ENCODE data around the gene MED13L. TPM values are rescaled to one million over a fixed set of nuclear protein-coding genes. Genes with fewer than 3 reads are reported as not detected.

The MED13L gene
- total RNA-seq, 3 donors from 2014 or later, result 248 to 387 (median 279) TPM

DNA sequence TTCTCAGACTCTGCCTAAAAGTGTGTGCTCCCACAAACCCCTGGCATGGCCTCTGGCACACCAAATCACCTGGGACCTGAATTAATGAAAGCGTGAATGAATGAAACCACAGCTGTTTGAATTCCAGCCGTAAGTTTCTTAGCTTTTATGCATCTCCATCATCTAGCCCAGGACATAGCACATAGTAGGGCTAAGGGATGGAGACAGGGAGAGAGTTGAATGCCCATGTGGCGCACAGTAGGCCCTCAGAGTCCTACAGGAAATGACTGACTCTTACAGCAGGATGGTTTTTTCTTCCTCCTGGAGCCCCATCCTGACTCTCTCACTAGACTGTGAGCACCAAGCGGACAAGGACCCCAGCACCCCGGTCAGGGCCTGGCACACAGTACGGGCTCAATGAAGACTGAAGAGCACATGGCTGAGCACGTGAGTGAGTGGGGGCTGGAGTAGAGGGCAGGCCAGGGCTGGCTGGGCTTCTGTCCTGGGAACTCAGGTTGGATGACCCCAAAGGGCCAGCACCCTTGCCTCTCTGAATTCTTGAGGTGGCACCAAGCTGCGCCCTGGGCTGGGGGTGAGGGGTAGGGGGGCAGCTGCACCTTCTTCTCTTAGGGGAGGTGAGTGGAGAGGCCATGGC is 351.3 kb downstream of the MED13L start:
- intact Hi-C loops (cut with DNase I; ENCODE audit: low total_unique reads), result loop anchor here (5.0 kb wide), 1 partner anchor 1069 kb away; no protein-coding TSS in a partner anchor
- TF ChIP-seq POLR2A (IDR thresholded peaks at IDR 0.05), result no peak
- TF ChIP-seq POLR2AphosphoS5 (IDR thresholded peaks at IDR 0.05), result no peak
- TF ChIP-seq, protein P1, sequence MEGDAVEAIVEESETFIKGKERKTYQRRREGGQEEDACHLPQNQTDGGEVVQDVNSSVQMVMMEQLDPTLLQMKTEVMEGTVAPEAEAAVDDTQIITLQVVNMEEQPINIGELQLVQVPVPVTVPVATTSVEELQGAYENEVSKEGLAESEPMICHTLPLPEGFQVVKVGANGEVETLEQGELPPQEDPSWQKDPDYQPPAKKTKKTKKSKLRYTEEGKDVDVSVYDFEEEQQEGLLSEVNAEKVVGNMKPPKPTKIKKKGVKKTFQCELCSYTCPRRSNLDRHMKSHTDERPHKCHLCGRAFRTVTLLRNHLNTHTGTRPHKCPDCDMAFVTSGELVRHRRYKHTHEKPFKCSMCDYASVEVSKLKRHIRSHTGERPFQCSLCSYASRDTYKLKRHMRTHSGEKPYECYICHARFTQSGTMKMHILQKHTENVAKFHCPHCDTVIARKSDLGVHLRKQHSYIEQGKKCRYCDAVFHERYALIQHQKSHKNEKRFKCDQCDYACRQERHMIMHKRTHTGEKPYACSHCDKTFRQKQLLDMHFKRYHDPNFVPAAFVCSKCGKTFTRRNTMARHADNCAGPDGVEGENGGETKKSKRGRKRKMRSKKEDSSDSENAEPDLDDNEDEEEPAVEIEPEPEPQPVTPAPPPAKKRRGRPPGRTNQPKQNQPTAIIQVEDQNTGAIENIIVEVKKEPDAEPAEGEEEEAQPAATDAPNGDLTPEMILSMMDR (IDR thresholded peaks at IDR 0.05), result no peak

DNA sequence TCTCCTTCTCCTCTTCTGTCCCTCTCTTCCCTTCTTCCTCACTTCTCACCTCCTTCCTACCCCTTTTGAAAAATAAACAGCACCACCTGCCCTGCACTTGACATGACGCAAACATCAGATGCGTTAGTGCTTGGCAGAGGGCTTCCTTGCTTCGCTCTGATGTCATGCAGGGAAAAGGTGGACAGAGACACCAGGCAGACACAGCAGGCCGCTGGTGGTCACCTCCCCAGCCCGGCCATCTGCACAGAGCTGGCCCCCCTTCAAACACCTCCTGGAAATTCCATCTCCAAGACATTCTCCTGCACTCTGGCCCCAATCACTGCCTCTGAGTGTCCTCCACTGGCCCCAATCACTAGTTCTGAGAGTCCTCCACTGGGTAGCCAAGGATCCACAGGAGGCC is 353.6 kb downstream of the MED13L start:
- no peak for DNase-seq (ENCODE audit: low spot score in 2 of 2)

More for the DNA sequence above, 351.3 kb downstream of the MED13L start:
- Histone ChIP-seq H3K9me3 (peaks cover 5 to 11% of the 10 kb centered on the region in 2 donors), H3K36me3 (no peaks in the 10 kb centered on the region), H3K27ac (no peak overlapping the region), H3K4me1 (no peaks in the 10 kb centered on the region), H3K4me3 (no peak overlapping the region), H3K27me3 (peaks cover 0 to 4% of the 10 kb centered on the region in 2 donors)
- no peak for DNase-seq (ENCODE audit: low spot score in 2 of 2)

DNA sequence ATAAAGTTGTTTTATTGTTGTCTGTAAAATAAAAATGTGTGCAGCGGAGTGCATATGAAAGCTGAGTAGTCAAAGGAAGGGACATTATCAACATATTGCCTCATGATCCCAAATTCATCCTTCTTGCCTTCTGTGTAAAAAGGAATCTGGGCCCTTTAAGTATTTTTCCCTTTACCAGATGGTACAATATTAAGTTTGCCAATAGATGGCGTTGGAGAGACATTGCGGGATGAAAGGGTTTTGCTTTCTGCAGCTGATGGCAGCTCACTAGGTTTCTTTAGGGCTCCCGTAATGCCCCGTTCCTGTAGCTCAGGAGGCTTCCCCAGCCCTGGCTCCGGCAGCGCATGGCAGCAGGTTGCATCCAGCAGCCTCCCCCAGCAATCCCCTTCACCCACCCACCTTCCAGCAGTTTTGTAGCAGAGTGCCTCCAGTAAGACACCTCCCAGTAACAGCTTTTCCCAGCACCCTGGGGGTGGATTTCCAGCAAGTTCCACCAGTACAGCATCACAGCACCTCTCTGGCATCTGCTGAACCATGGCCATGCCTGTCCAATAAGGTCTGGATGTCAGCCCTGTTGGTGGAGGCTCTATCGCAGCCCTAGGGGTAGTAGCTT is 354.4 kb downstream of the MED13L start:
- intact Hi-C loops (cut with DNase I; ENCODE audit: low total_unique reads), result no loop called here
- Histone ChIP-seq H3K36me3 (no peaks in the 10 kb centered on the region), H3K4me3 (no peak overlapping the region), H3K9me3 (peaks cover 5 to 11% of the 10 kb centered on the region in 2 donors), H3K27ac (no peak overlapping the region), H3K27me3 (peaks cover 0 to 4% of the 10 kb centered on the region in 2 donors), H3K4me1 (no peaks in the 10 kb centered on the region)
- no peak for DNase-seq (ENCODE audit: low spot score in 2 of 2)
- TF ChIP-seq POLR2AphosphoS5 (IDR thresholded peaks at IDR 0.05) (no peak), POLR2A (IDR thresholded peaks at IDR 0.05) (no peak)
- TF ChIP-seq, protein P1 (IDR thresholded peaks at IDR 0.05), result no peak

More for the DNA sequence above, 353.6 kb downstream of the MED13L start:
- H3K4me1 ChIP-seq, result no peaks in the 10 kb centered on the region
- no peak overlapping the region for H3K4me3 ChIP-seq
- no peaks in the 10 kb centered on the region for H3K36me3 ChIP-seq
- peaks cover 5 to 11% of the 10 kb centered on the region in 2 donors for H3K9me3 ChIP-seq
- no peak overlapping the region for H3K27ac ChIP-seq
- TF ChIP-seq POLR2A (IDR thresholded peaks at IDR 0.05) (no peak), POLR2AphosphoS5 (IDR thresholded peaks at IDR 0.05) (no peak)
- TF ChIP-seq, protein P1 (IDR thresholded peaks at IDR 0.05), result no peak
- peaks cover 0 to 4% of the 10 kb centered on the region in 2 donors for H3K27me3 ChIP-seq
- intact Hi-C loops (cut with DNase I; ENCODE audit: low total_unique reads), result no loop called here

GRCh38 chr12:115920395-115921183 is 356.9 kb downstream of the MED13L start:
- intact Hi-C loops (cut with DNase I; ENCODE audit: low total_unique reads), result no loop called here
- TF ChIP-seq POLR2AphosphoS5 (IDR thresholded peaks at IDR 0.05) (no peak), POLR2A (IDR thresholded peaks at IDR 0.05) (no peak)
- TF ChIP-seq, protein P1 (IDR thresholded peaks at IDR 0.05), result no peak
- Histone ChIP-seq H3K4me1 (no peaks in the 10 kb centered on the region), H3K9me3 (peaks cover 5 to 11% of the 10 kb centered on the region in 2 donors), H3K27ac (no peak overlapping the region), H3K36me3 (no peaks in the 10 kb centered on the region), H3K4me3 (no peak overlapping the region), H3K27me3 (peaks cover 0 to 4% of the 10 kb centered on the region in 2 donors)
- no peak for DNase-seq (ENCODE audit: low spot score in 2 of 2)

All from breast epithelium (tissue), 4 donors.